VCaP (cell line): ENCODE measurements around the gene ISG20.

ENCODE experiments used
- H3K27ac ChIP-seq: fragments of 450-650 bp; 2 replicates; pipeline ENCODE4 v1.5.1; 2017
- CTCF ChIP-seq: fragments of 450-650 bp; conservative IDR thresholded peaks from 2 replicates; pipeline ENCODE4 v1.5.1; 2017; ENCODE audit warnings: mild to moderate bottlenecking, moderate library complexity

Gene ISG20

GRCh38 chr15:88688394-88688933, 49.6 kb downstream of the ISG20 start:
- no peak for TF ChIP-seq CTCF
- H3K27ac ChIP-seq: no peak overlapping the region

- H3K27ac ChIP-seq: no peak overlapping the region
- TF ChIP-seq CTCF: no peak
Observed at GRCh38 chr15:88690331-88690730, 51.5 kb downstream of the ISG20 start.

GRCh38 chr15:88693191-88693590, 54.4 kb downstream of the ISG20 start:
- no peak for TF ChIP-seq CTCF
- H3K27ac ChIP-seq: no peak overlapping the region

- H3K27ac ChIP-seq: no peak overlapping the region
- no peak for TF ChIP-seq CTCF
Observed at GRCh38 chr15:88695101-88695500, 56.3 kb downstream of the ISG20 start.

- no peak overlapping the region for H3K27ac ChIP-seq
- TF ChIP-seq CTCF: no peak
Observed at GRCh38 chr15:88695691-88696251, 57.0 kb downstream of the ISG20 start.

- no peak overlapping the region for H3K27ac ChIP-seq
- TF ChIP-seq CTCF: no peak
Observed at GRCh38 chr15:88696254-88696653, 57.4 kb downstream of the ISG20 start.

GRCh38 chr15:88697276-88697675, 58.5 kb downstream of the ISG20 start:
- no peak for TF ChIP-seq CTCF
- no peak overlapping the region for H3K27ac ChIP-seq
